NCI-H1436 treated with DMSO at 0.1 percent for 48 hours (cell line): ENCODE data around the gene NT5DC4.

Experiments
- DNase-seq: peaks from one replicate; lab custom pipeline; 2025; lab: John Stamatoyannopoulos, UW

The NT5DC4 gene

GRCh38 chr2:112784199-112785189 lies 63.7 kb downstream of the NT5DC4 start, which contains the start of gene IL1A:
Gene IL1A, minus strand, starts transcription at chr2:112784493. Its CDS starts 723 bp downstream, at chr2:112783770.
- no peak for DNase-seq

- no peak for DNase-seq
Measured at GRCh38 chr2:112787294-112787693, 66.5 kb downstream of the NT5DC4 start.

GRCh38 chr2:112787729-112788393 lies 67.0 kb downstream of the NT5DC4 start:
- DNase-seq, result no peak

- DNase-seq, result no peak
Measured at GRCh38 chr2:112788653-112789052, 67.8 kb downstream of the NT5DC4 start.
